K562 (cell line): ENCODE results near the gene TAL1. TPM values are rescaled to one million over a fixed set of nuclear protein-coding genes. Genes with fewer than 3 reads are reported as not detected.

Experiments
- ATAC-seq: fragments of 200-7000 bp; cut with Tn5 transposase; 3 replicates; pipeline ENCODE4 v1.9.1; 2020; ENCODE audit warnings: moderate library complexity
- BruUV-seq: library from RNA; stranded (reverse); fragments of 400-500 nt; replicated peaks from 2 replicates; lab custom pipeline; 2021; lab: Mats Ljungman, UMichigan
- CTCF ChIA-PET: fragments of 300-600 bp; formaldehyde crosslinking; extraction: SDS; loops from one replicate; lab custom pipeline; 2021; ENCODE audit warnings: low intra/inter-chr PET ratio; lab: Yijun Ruan, JAX
- POLR2A ChIA-PET: fragments of 300-600, 350-650 bp; sonication (Branson Sonifier 250); formaldehyde crosslinking; extraction: SDS; loops from one replicate; lab custom pipeline; 2021; ENCODE audit warnings: antibody characterized with exemption, inconsistent platforms; lab: Yijun Ruan, JAX
- DNase-seq, 4 experiments: peaks; one replicate each; pipeline versions ENCODE4 v3.0.0 to v3.0.0-alpha.2; 2011 to 2018; ENCODE audit warnings: low spot score in 3 of 4, mixed read lengths in 3 of 4; ENCODE audit errors: extremely low read depth in 1 of 4
- FAIRE-seq: peaks from 2 replicates; lab custom pipeline; 2011; peaks lifted over from hg19 to GRCh38; lab: Jason Lieb, UNC
- H2AFZ ChIP-seq: 2 replicates; pipeline ENCODE4 v1.6.0; 2011; ENCODE audit warnings: low read depth, low read length, control low read depth, inconsistent platforms
- H3K27ac ChIP-seq: fragments of 200-600 bp; 3 replicates; pipeline ENCODE4 v1.8.0; 2011; ENCODE audit warnings: low read depth, mild to moderate bottlenecking, control low read depth, inconsistent platforms, low read length, moderate library complexity, mixed read lengths; ENCODE audit errors: extremely low read depth
- H3K27me3 ChIP-seq, 2 experiments: fragments of 300-600 bp in 1 of 2; 2 replicates in 1 of 2; 3 replicates in 1 of 2; pipeline versions ENCODE4 v1.6.0 to v1.8.0; 2011; ENCODE audit warnings: inconsistent platforms in 2 of 2, low read length in 2 of 2, mild to moderate bottlenecking in 1 of 2, mixed read lengths in 1 of 2, moderate library complexity in 1 of 2; ENCODE audit not compliant: control insufficient read depth in 2 of 2, insufficient read depth in 2 of 2
- H3K36me3 ChIP-seq: fragments of 300-600 bp; 3 replicates; pipeline ENCODE4 v1.8.0; 2011; ENCODE audit warnings: mild to moderate bottlenecking, low read length, inconsistent platforms; ENCODE audit not compliant: control insufficient read depth, insufficient read depth
- H3K4me1 ChIP-seq, 2 experiments: fragments of 200-600 bp in 1 of 2; replicated peaks in 1 of 2; 2 replicates in 1 of 2; 3 replicates in 1 of 2; pipeline versions ENCODE4 v1.5.1 to v1.8.0; 2011; ENCODE audit warnings: inconsistent platforms in 2 of 2, low read length in 2 of 2, mild to moderate bottlenecking in 1 of 2, mixed read lengths in 1 of 2, moderate library complexity in 1 of 2; ENCODE audit not compliant: control insufficient read depth in 2 of 2, insufficient read depth in 2 of 2
- H3K4me2 ChIP-seq: 2 replicates; pipeline ENCODE4 v1.6.1; 2011; ENCODE audit warnings: low read length, control low read depth, inconsistent platforms, mixed read lengths; ENCODE audit not compliant: insufficient read depth
- H3K4me3 ChIP-seq: fragments of 200-600 bp; sonication (generic), shearing (Covaris generic); 2 replicates; pipeline ENCODE4 v1.5.1; 2016; ENCODE audit warnings: control low read depth, inconsistent platforms
- H3K79me2 ChIP-seq: fragments of 200-600 bp; 3 replicates; pipeline ENCODE4 v1.8.0; 2011; ENCODE audit warnings: low read length, inconsistent platforms; ENCODE audit not compliant: control insufficient read depth, insufficient read depth
- H3K9ac ChIP-seq, 2 experiments: 2 replicates each; pipeline versions ENCODE4 v1.6.0 to v1.6.1; 2011; ENCODE audit warnings: low read depth in 2 of 2, low read length in 2 of 2, control low read depth in 1 of 2, inconsistent platforms in 1 of 2, mild to moderate bottlenecking in 1 of 2, mixed read lengths in 1 of 2; ENCODE audit not compliant: insufficient read depth in 1 of 2
- H3K9me1 ChIP-seq: one replicate; pipeline ENCODE4 v1.6.0; 2011; ENCODE audit warnings: inconsistent platforms, mild to moderate bottlenecking, low read length, moderate library complexity; ENCODE audit not compliant: control insufficient read depth, insufficient read depth
- H3K9me3 ChIP-seq: replicated peaks from 2 replicates; pipeline ENCODE4 v1.5.1; 2011; ENCODE audit warnings: low read depth, low read length, inconsistent platforms; ENCODE audit not compliant: control insufficient read depth, insufficient read depth
- H4K20me1 ChIP-seq: replicated peaks from 2 replicates; pipeline ENCODE4 v1.6.1; 2011; ENCODE audit warnings: low read length, inconsistent platforms, mixed read lengths; ENCODE audit not compliant: control insufficient read depth, insufficient read depth
- BHLHE40 ChIP-seq: IDR thresholded peaks from 2 replicates; pipeline ENCODE4 v1.6.1; 2011; ENCODE audit warnings: low read length, improper control_type of control experiment
- CHD2 ChIP-seq: IDR thresholded peaks from 2 replicates; pipeline ENCODE4 v1.6.1; 2011; ENCODE audit warnings: low read depth, low read length
- GABPB1 ChIP-seq: sonication (generic); formaldehyde crosslinking; IDR thresholded peaks from 2 replicates; pipeline ENCODE4 v1.8.0; 2022; ENCODE audit warnings: mild to moderate bottlenecking, missing genetic modification reagents
- HDGF ChIP-seq: fragments of 450-650 bp; IDR thresholded peaks from 2 replicates; pipeline ENCODE4 v1.6.1; 2016
- HMG20A ChIP-seq: fragments of 450-650 bp; formaldehyde crosslinking; conservative IDR thresholded peaks from 2 replicates; pipeline ENCODE4 v1.4.0; 2020; ENCODE audit warnings: mild to moderate bottlenecking, mixed read lengths
- KHSRP ChIP-seq: fragments of 450-650 bp; IDR thresholded peaks from 2 replicates; pipeline ENCODE4 v1.6.1; 2017
- MTF1 ChIP-seq: fragments of 250-450 bp; sonication (Bioruptor Pico); IDR thresholded peaks from 2 replicates; pipeline ENCODE4 v1.9.0; 2021; ENCODE audit warnings: moderate library complexity, mild to moderate bottlenecking, inconsistent platforms, borderline replicate concordance
- NR2C2 ChIP-seq, 2 experiments: fragments of 200-800 bp in 1 of 2; sonication (Bioruptor generic) in 1 of 2; sonication (generic) in 1 of 2; formaldehyde crosslinking in 1 of 2; IDR thresholded peaks; 2 replicates each; pipeline versions ENCODE4 v1.6.1 to v1.8.0; 2016 to 2022; ENCODE audit warnings: mild to moderate bottlenecking in 1 of 2, missing compliant biosample characterization in 1 of 2, missing genetic modification characterization in 1 of 2, missing genetic modification reagents in 1 of 2
- POLR2H ChIP-seq: IDR thresholded peaks from 2 replicates; pipeline ENCODE4 v1.6.1; 2016; ENCODE audit warnings: missing genetic modification characterization, low read depth, mild to moderate bottlenecking, control low read depth, missing compliant biosample characterization, moderate library complexity
- SMARCA4 ChIP-seq: fragments of 450-650 bp; IDR thresholded peaks from 2 replicates; pipeline ENCODE4 v1.6.1; 2016
- SRSF1 ChIP-seq: fragments of 200-400 bp; formaldehyde crosslinking; IDR thresholded peaks from 2 replicates; pipeline ENCODE4 v1.6.1; 2017; ENCODE audit warnings: mild to moderate bottlenecking, low read depth, low read length, moderate library complexity
- ZBTB7A ChIP-seq: IDR thresholded peaks from 2 replicates; pipeline ENCODE4 v1.6.1; 2011; ENCODE audit warnings: low read depth, mild to moderate bottlenecking, low read length, moderate library complexity, borderline replicate concordance; ENCODE audit not compliant: control insufficient read depth
- ZC3H8 ChIP-seq: fragments of 450-650 bp; IDR thresholded peaks from 2 replicates; pipeline ENCODE4 v1.6.1; 2017
- WGBS: fragments of 100-300 bp; shearing (Covaris generic); methylation state at CpG from one replicate; pipeline ENCODE4 v1.1.6; 2016; ENCODE audit warnings: low coverage, mixed read lengths; ENCODE audit not compliant: insufficient coverage; ENCODE audit errors: missing lambda C conversion rate; 5-methylcytosine and 5-hydroxymethylcytosine counted together
- in situ Hi-C: fragments of 300-500 bp; cut with MboI; formaldehyde crosslinking; loops from 4 replicates; pipeline ENCODE4 v1.15.0; 2018; ENCODE audit warnings: inconsistent platforms, mixed read lengths
- intact Hi-C: fragments of 100-400 bp; cut with micrococcal nuclease; formaldehyde crosslinking; loops from 2 replicates; pipeline ENCODE4 v1.14.2; 2022
- polyA plus RNA-seq, 8 experiments: library from polyadenylated mRNA; depleted of rRNA in 4 of 8; stranded (reverse) in 5 of 8; unstranded in 3 of 8; fragments of >200 nt; fragmentation: Nextera tagmentation in 2 of 8; fragmentation: Illumina TruSeq in 1 of 8; extraction: Ambion mirVana in 2 of 8; extraction: Trizol in 1 of 8; gene quantifications; 2 replicates each; pipeline versions ENCODE4 v1.2.1 to v1.2.3, GENCODE V29; 2011 to 2014; ENCODE audit warnings: inconsistent platforms in 1 of 8, missing spikeins in 1 of 8
- total RNA-seq, 7 experiments: library from RNA; depleted of rRNA in 6 of 7; stranded (reverse); fragments of >200 nt in 6 of 7; fragmentation: Illumina TruSeq in 2 of 7; extraction: Trizol in 2 of 7; gene quantifications; 2 replicates each; pipeline versions ENCODE4 v1.2.1 to v1.2.3, GENCODE V29; 2011 to 2021; ENCODE audit warnings: low replicate concordance in 1 of 7
- TF ChIP-seq, protein P1 (sequence below): fragments of 450-650 bp; IDR thresholded peaks from 2 replicates; pipeline ENCODE4 v1.6.1; 2016
- TF ChIP-seq, protein P2 (sequence below): fragments of 450-650 bp; formaldehyde crosslinking; IDR thresholded peaks from 2 replicates; pipeline ENCODE4 v1.4.0; 2020; ENCODE audit warnings: mild to moderate bottlenecking, moderate library complexity
- TF ChIP-seq, protein P3 (sequence below): sonication (generic); formaldehyde crosslinking; IDR thresholded peaks from 2 replicates; pipeline ENCODE4 v1.8.1; 2023; ENCODE audit warnings: mild to moderate bottlenecking, missing genetic modification reagents

Gene TAL1
- total and polyA plus RNA-seq, 9 of the 15 experiments (the other 6 are each of a cell fraction or from before 2014, with no cell fraction given) = 18.5 to 106 (median 59.7) TPM

DNA sequence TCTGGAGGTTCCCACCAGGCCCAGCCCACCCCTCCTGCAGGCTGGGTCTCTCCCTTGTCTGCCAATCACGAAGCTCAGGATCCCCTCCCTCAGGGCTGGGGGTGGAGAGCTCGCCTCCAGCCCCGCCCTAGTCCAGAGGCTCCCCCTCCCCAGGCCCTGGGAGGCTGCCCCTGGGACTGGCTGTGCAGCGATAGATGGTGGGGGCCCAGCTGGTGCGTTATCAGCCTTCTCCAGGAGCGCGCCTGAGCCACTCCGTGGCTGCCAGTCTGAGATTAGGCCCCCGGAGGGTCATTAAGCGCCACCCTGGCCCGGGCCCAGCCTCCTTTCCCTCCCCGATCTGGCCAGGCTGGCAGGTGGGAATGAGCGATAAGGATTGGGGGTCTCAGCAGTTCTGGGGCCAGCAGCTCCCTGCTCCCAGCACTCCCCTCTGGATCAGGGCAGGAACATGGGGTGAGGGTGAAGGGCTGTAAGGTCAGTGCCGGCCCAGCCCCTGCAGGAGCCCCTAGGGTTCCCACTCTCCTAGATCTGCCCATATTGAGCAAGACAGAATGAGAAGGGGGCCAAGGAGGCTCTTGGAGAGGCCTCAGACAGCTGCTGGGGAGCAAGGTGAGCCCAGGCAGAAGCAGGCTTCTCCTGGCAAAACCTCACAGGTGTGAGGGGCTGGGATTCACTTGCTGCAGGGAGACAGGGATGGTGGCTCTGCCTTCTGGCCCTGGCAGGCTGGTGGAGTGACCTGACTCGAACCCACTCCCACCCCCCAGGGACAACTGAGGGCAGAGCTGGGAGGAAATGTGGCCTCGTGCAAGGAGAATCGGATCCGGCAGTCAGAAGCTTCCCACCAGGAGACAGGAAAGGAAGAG lies 50.7 kb downstream of the TAL1 start (continued):
- TF ChIP-seq CHD2 (peak; percentile 55), ZBTB7A (peak; percentile 100), SMARCA4 (peak; percentile 100)
- TF ChIP-seq, protein P1, sequence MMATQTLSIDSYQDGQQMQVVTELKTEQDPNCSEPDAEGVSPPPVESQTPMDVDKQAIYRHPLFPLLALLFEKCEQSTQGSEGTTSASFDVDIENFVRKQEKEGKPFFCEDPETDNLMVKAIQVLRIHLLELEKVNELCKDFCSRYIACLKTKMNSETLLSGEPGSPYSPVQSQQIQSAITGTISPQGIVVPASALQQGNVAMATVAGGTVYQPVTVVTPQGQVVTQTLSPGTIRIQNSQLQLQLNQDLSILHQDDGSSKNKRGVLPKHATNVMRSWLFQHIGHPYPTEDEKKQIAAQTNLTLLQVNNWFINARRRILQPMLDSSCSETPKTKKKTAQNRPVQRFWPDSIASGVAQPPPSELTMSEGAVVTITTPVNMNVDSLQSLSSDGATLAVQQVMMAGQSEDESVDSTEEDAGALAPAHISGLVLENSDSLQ = peak; percentile 96

DNA sequence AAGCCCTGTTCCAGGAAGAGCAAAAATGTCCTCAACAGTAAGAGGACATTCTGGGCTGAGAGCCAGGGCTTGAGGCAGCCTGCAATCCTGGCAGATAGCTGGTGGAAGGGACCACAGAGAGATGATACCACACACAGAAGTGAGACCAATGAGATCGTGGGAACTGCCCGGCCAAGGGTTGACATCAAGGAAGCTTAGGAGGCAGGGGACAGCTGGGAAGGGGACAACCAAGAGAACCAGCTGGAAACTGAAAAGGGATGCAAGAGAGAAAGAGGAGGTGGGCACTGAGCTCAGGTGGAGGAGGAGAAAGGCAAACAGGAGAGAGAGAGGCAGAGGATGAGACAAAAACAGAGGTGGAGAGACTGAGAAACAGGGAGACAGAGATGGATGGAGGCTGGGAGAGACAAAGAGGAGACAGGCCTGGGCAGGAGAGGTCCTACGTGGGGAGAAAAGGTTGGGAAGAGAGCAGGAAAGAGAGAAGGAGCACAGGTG lies 51.4 kb downstream of the TAL1 start:
- BruUV-seq = no TSS peak
- Histone ChIP-seq H4K20me1 (no peaks in the 10 kb centered on the region), H2AFZ (peak overlapping the region; percentile 50), H3K27ac (peak overlapping the region; percentile 91), H3K79me2 (peaks cover 8% of the 10 kb centered on the region; the same call in 2 of the 3 replicates), H3K36me3 (no peaks in the 10 kb centered on the region), H3K4me2 (peak overlapping the region; percentile 86), H3K4me1 (peaks cover 46 to 62% of the 10 kb centered on the region in 2 experiments), H3K9me1 (no peaks in the 10 kb centered on the region), H3K9me3 (no peaks in the 10 kb centered on the region), H3K27me3 (no peaks in the 10 kb centered on the region), H3K4me3 (peak overlapping the region; percentile 31), H3K9ac (peak overlapping the region in 1 of 2 experiments; percentile 63; a peak in 3 of 4 replicates)
- POLR2A ChIA-PET = interaction anchor here (0.6 to 7.1 kb wide), 19 partner anchors 9 to 878 kb away, joined by 3 to 65 read pairs (median 3); partner anchors contain the start of genes PDZK1IP1 and STIL
- in situ Hi-C loops = loop anchor here (10.0 kb wide), 1 partner anchor 524 kb away; no protein-coding TSS in a partner anchor
- intact Hi-C loops = loop anchor here (1.0 to 5.0 kb wide), 5 partner anchors 14 to 256 kb away; partner anchors contain the start of genes CMPK1 and STIL
- ATAC-seq = peak; percentile 12
- CTCF ChIA-PET = interaction anchor here (3.2 to 3.8 kb wide), 2 partner anchors 82 to 243 kb away, joined by 23 to 28 read pairs; no protein-coding TSS in a partner anchor
- FAIRE-seq = peak; percentile 86
- WGBS = 0% methylated on average over 3 of the region's 3 CpGs
- DNase-seq = peak in 3 of 4 experiments; percentile 36 to 84 (median 59)
- no peak for TF ChIP-seq SRSF1
- no peak for TF ChIP-seq BHLHE40
- TF ChIP-seq KHSRP = no peak
- TF ChIP-seq ZC3H8 = no peak
- TF ChIP-seq POLR2H = no peak
- TF ChIP-seq, protein P2, sequence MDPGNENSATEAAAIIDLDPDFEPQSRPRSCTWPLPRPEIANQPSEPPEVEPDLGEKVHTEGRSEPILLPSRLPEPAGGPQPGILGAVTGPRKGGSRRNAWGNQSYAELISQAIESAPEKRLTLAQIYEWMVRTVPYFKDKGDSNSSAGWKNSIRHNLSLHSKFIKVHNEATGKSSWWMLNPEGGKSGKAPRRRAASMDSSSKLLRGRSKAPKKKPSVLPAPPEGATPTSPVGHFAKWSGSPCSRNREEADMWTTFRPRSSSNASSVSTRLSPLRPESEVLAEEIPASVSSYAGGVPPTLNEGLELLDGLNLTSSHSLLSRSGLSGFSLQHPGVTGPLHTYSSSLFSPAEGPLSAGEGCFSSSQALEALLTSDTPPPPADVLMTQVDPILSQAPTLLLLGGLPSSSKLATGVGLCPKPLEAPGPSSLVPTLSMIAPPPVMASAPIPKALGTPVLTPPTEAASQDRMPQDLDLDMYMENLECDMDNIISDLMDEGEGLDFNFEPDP (CRISPR knock-in tag) = no peak
- TF ChIP-seq HMG20A (CRISPR knock-in tag) = no peak
- TF ChIP-seq, protein P3, sequence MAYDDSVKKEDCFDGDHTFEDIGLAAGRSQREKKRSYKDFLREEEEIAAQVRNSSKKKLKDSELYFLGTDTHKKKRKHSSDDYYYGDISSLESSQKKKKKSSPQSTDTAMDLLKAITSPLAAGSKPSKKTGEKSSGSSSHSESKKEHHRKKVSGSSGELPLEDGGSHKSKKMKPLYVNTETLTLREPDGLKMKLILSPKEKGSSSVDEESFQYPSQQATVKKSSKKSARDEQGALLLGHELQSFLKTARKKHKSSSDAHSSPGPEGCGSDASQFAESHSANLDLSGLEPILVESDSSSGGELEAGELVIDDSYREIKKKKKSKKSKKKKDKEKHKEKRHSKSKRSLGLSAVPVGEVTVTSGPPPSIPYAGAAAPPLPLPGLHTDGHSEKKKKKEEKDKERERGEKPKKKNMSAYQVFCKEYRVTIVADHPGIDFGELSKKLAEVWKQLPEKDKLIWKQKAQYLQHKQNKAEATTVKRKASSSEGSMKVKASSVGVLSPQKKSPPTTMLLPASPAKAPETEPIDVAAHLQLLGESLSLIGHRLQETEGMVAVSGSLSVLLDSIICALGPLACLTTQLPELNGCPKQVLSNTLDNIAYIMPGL (CRISPR knock-in tag) = no peak
- TF ChIP-seq GABPB1 = no peak
- peak; percentile 100 for TF ChIP-seq HDGF
- TF ChIP-seq MTF1 (CRISPR knock-in tag) = no peak
- no peak for TF ChIP-seq NR2C2 (CRISPR knock-in tag; IDR thresholded peaks at IDR 0.05)
- TF ChIP-seq NR2C2 (tag; IDR thresholded peaks at IDR 0.05) = no peak
